Astrocyte of the spinal cord (primary cell): ENCODE measurements around the gene IL19.

ENCODE experiments used
- DNase-seq: peaks from one replicate; pipeline ENCODE4 v3.0.0; 2011; ENCODE audit warnings: low read depth, low spot score
- H3K4me3 ChIP-seq: 2 replicates; pipeline ENCODE4 v1.5.1; 2011; ENCODE audit warnings: low read depth, mild to moderate bottlenecking, low read length, moderate library complexity
- CTCF ChIP-seq: IDR thresholded peaks from 2 replicates; pipeline ENCODE4 v1.5.1; 2012; ENCODE audit warnings: low read depth, mild to moderate bottlenecking, low read length, inconsistent platforms
- in situ Hi-C: cut with HindIII; loops from 2 replicates; pipeline ENCODE4 v1.10.0; 2017; ENCODE audit warnings: low sequenced_read_pairs

The IL19 gene

GRCh38 chr1:206727981-206728696, 42.4 kb upstream of the IL19 start:
- in situ Hi-C loops = loop anchor here (25.0 kb wide), 1 partner anchor 91 kb away; the partner anchor contains the start of gene DYRK3
- no peak for TF ChIP-seq CTCF
- DNase-seq = no peak

DNA sequence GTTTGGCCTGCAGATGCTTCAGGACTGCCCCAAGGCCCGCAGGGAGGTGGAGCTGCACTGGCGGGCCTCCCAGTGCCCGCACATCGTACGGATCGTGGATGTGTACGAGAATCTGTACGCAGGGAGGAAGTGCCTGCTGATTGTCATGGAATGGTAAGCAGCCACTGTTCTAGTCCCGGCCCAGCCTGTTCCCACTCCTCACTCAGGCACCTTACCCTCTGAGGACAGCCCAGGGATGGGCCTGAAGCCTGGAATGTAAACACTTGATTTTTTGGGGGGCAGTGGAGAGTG, 41.9 kb upstream of the IL19 start:
- no peak overlapping the region for H3K4me3 ChIP-seq
- in situ Hi-C loops = loop anchor here (25.0 kb wide), 1 partner anchor 91 kb away; the partner anchor contains the start of gene DYRK3
- TF ChIP-seq CTCF = no peak
- DNase-seq = no peak

More at GRCh38 chr1:206727981-206728696, 42.4 kb upstream of the IL19 start:
- H3K4me3 ChIP-seq = no peak overlapping the region

DNA sequence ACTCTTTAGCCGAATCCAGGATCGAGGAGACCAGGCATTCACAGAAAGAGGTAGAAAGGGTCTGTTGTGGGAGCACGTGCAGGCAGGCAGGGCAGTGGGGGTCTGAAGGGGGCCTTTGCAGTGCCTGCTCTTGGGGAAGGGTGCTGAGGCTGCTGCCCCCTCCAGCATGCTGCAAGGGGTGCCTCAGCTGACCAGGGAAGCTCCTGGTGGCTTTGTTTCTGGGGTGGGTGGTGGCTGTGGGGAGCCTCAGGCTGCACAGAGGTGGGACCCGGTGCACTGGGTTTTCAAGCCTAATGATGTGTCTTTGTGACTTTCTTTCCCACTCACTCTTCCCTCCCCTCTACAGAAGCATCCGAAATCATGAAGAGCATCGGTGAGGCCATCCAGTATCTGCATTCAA, 41.5 kb upstream of the IL19 start:
- DNase-seq = no peak
- no peak overlapping the region for H3K4me3 ChIP-seq
- TF ChIP-seq CTCF = no peak
- in situ Hi-C loops = loop anchor here (25.0 kb wide), 1 partner anchor 92 kb away; the partner anchor contains the start of gene DYRK3

DNA sequence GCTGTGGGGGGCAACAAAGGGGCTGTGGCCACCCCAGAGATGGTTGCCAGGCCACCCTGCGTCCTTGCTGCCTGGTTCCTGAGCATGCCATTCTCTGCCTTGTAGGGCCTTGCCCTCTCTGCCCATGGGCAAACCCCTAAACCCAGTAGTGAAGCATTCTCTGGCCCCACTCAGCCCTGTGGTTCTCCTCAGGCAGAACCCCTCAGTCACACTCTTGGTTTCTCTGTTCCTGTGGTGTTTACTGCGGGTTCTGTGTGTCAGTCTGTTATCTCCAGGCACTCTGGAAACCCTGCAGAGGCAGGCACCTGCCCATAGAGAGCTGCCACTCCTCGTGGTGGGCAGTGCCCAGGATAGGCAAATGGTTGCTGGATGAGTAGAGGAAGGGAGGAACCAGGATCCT, 41.1 kb upstream of the IL19 start:
- in situ Hi-C loops = loop anchor here (25.0 kb wide), 1 partner anchor 92 kb away; the partner anchor contains the start of gene DYRK3
- no peak for TF ChIP-seq CTCF
- no peak for DNase-seq
- H3K4me3 ChIP-seq = no peak overlapping the region

DNA sequence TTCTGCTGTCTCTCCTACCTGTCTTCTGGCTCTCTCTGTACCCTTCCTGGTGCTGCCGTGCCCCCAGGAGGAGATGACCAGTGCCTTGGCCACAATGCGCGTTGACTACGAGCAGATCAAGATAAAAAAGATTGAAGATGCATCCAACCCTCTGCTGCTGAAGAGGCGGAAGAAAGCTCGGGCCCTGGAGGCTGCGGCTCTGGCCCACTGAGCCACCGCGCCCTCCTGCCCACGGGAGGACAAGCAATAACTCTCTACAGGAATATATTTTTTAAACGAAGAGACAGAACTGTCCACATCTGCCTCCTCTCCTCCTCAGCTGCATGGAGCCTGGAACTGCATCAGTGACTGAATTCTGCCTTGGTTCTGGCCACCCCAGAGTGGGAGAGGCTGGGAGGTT, 38.1 kb upstream of the IL19 start:
- in situ Hi-C loops = loop anchor here (25.0 kb wide), 1 partner anchor 95 kb away; the partner anchor contains the start of gene DYRK3
- H3K4me3 ChIP-seq = no peak overlapping the region
- DNase-seq = no peak
- TF ChIP-seq CTCF = no peak

DNA sequence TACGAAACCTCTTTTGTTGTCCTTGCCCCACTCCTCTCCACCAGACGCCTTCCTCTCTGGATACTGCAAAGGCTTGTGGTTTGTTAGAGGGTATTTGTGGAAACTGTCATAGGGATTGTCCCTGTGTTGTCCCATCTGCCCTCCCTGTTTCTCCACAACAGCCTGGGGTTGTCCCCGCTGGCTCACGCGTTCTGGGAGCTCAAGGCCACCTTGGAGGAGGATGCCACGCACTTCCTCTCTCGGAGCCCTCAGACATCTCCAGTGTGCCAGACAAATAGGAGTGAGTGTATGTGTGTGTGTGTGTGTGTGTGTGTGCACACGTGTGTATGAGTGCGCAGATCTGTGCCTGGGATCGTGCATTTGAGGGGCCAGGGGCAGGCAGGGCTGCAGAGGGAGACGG, 37.6 kb upstream of the IL19 start:
- TF ChIP-seq CTCF = no peak
- H3K4me3 ChIP-seq = no peak overlapping the region
- in situ Hi-C loops = loop anchor here (25.0 kb wide), 1 partner anchor 96 kb away; the partner anchor contains the start of gene DYRK3
- no peak for DNase-seq
